Peyer's patch (tissue), 4 donors: ENCODE measurements around the gene STRN. TPM values are rescaled to one million over a fixed set of nuclear protein-coding genes. Genes with fewer than 3 reads are reported as not detected.

Experiments used
- DNase-seq, 3 donors: peaks; one replicate each; pipeline ENCODE4 v3.0.0-alpha.2; 2017 to 2019
- H3K27ac ChIP-seq, 4 donors: fragments of 200-600 bp; sonication (generic); one replicate each; pipeline ENCODE4 v1.5.1; 2016 to 2019
- H3K27me3 ChIP-seq, 2 donors: fragments of 200-600 bp; sonication (generic); one replicate each; pipeline ENCODE4 v1.5.1; 2019
- H3K36me3 ChIP-seq, 3 donors: fragments of 200-600 bp; sonication (generic); one replicate each; pipeline ENCODE4 v1.5.1; 2016 to 2019
- H3K4me1 ChIP-seq, 4 donors: fragments of 200-600 bp; sonication (generic); one replicate each; pipeline ENCODE4 v1.5.1; 2016 to 2019
- H3K4me3 ChIP-seq, 4 donors: fragments of 200-600 bp; sonication (generic); 1 replicate in 3 of 4; 2 replicates in 1 of 4; pipeline ENCODE4 v1.5.1; 2016 to 2019; ENCODE audit warnings: mild to moderate bottlenecking in 1 of 4
- H3K9me3 ChIP-seq, 4 donors: fragments of 200-600 bp; sonication (generic); one replicate each; pipeline ENCODE4 v1.5.1; 2016 to 2019; ENCODE audit warnings: mild to moderate bottlenecking in 1 of 4
- CTCF ChIP-seq, 6 experiments: fragments of 450-650 bp in 4 of 6; fragments of 200-600 bp in 2 of 6; sonication (generic) in 1 of 6; IDR thresholded peaks; one replicate each; pipeline ENCODE4 v1.5.1; 2017 to 2019; ENCODE audit warnings: antibody characterized with exemption in 6 of 6, mild to moderate bottlenecking in 3 of 6, moderate library complexity in 1 of 6
- POLR2A ChIP-seq, 2 donors: fragments of 450-650 bp; IDR thresholded peaks; one replicate each; pipeline ENCODE4 v1.5.1; 2017; ENCODE audit warnings: antibody characterized with exemption in 2 of 2, mild to moderate bottlenecking in 2 of 2, moderate library complexity in 2 of 2
- total RNA-seq, 4 donors: library from RNA; depleted of rRNA; stranded (reverse); fragments of >200 nt; gene quantifications; one replicate each; pipeline ENCODE4 v1.1.0, GENCODE V29; 2016

Gene STRN
- total RNA-seq, 4 donors from 2014 or later: 15.7 to 26.1 (median 24.0) TPM

DNA sequence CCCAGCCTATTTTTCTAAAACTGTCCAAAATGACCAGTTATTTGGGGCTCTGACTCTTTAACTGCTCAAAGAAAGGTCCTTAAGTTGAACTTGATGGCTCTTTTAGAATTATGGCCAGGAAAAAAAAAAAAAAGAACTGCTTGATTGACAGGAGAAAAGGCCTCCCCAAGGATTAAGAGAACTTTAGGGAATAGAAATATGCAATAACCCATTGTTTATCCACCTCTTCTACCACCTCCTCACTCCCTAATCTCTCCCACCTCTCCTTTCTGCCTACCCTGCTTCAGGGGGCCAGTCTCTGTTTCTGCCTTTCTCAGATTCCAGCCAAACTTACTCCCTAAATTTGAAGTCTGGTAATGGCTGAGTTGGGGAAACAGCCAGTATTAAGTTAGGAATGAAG is 5.7 kb upstream of the STRN start:
- H3K9me3 ChIP-seq: no peaks in the 10 kb centered on the region
- H3K27me3 ChIP-seq: no peaks in the 10 kb centered on the region
- no peaks in the 10 kb centered on the region for H3K4me1 ChIP-seq
- no peak overlapping the region for H3K4me3 ChIP-seq
- DNase-seq: no peak
- TF ChIP-seq POLR2A (IDR thresholded peaks at IDR 0.05) (no peak), CTCF (IDR thresholded peaks at IDR 0.05) (no peak)
- no peaks in the 10 kb centered on the region for H3K36me3 ChIP-seq
- no peak overlapping the region for H3K27ac ChIP-seq

GRCh38 chr2:36967236-36967876 is 1.0 kb upstream of the STRN start:
- no peaks in the 10 kb centered on the region for H3K36me3 ChIP-seq
- peak overlapping the region; percentile 86 to 95 (median 94) for H3K27ac ChIP-seq
- H3K27me3 ChIP-seq: no peaks in the 10 kb centered on the region
- peaks cover 0 to 9% (median 5%) of the 10 kb centered on the region in 4 donors for H3K4me1 ChIP-seq
- DNase-seq: peak in 1 of 3 donors; percentile 63
- no peak for TF ChIP-seq POLR2A (IDR thresholded peaks at IDR 0.05)
- TF ChIP-seq CTCF (IDR thresholded peaks at IDR 0.05): no peak
- H3K9me3 ChIP-seq: no peaks in the 10 kb centered on the region
- H3K4me3 ChIP-seq: peak overlapping the region; percentile 56 to 99 (median 90)

- Histone ChIP-seq H3K27me3 (no peaks in the 10 kb centered on the region), H3K36me3 (no peaks in the 10 kb centered on the region), H3K9me3 (no peaks in the 10 kb centered on the region), H3K27ac (peak overlapping the region; percentile 78 to 95 (median 94)), H3K4me3 (peak overlapping the region; percentile 71 to 99 (median 90)), H3K4me1 (peaks cover 0 to 9% (median 5%) of the 10 kb centered on the region in 4 donors)
- DNase-seq: peak in 2 of 3 donors; percentile 48 to 67
- no peak for TF ChIP-seq POLR2A (IDR thresholded peaks at IDR 0.05)
- TF ChIP-seq CTCF (IDR thresholded peaks at IDR 0.05): no peak
These were observed 476 bp downstream of the STRN start for GRCh38 chr2:36965751-36966369.

DNA sequence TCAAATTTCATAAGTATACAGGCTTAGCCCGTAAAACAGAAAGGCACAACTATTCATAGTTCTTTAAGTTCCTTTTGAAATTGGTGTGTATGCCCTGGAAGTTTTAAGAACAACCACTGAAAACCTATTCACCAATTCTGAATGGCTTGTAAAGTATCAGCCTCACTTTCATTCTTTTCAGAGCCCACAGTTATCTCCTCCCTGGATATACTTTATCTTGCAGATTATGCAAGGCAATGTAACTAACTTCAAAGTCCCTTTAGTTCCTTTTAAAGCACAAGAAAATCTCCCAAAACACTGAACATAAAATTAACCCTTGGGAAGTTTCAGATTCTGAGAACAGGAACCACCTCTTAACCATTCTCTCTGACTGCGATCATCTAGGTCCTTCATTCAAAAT is 1.1 kb downstream of the STRN start:
- Histone ChIP-seq H3K9me3 (no peaks in the 10 kb centered on the region), H3K27me3 (no peaks in the 10 kb centered on the region), H3K4me3 (peak overlapping the region; percentile 71 to 99 (median 90)), H3K27ac (peak overlapping the region in 2 of 4 donors; percentile 93 to 94), H3K36me3 (no peaks in the 10 kb centered on the region), H3K4me1 (peaks cover 0 to 9% (median 5%) of the 10 kb centered on the region in 4 donors)
- no peak for DNase-seq
- TF ChIP-seq CTCF (IDR thresholded peaks at IDR 0.05) (no peak), POLR2A (IDR thresholded peaks at IDR 0.05) (no peak)

GRCh38 chr2:36964496-36965058 is 1.8 kb downstream of the STRN start:
- TF ChIP-seq CTCF (IDR thresholded peaks at IDR 0.05) (no peak), POLR2A (IDR thresholded peaks at IDR 0.05) (no peak)
- Histone ChIP-seq H3K36me3 (no peaks in the 10 kb centered on the region), H3K27ac (no peak overlapping the region), H3K27me3 (no peaks in the 10 kb centered on the region), H3K9me3 (no peaks in the 10 kb centered on the region), H3K4me3 (peak overlapping the region in 2 of 4 donors; percentile 94 to 99), H3K4me1 (peaks cover 0 to 9% (median 5%) of the 10 kb centered on the region in 4 donors)
- DNase-seq: no peak
